PC-9 (cell line): ENCODE results near the gene KASH5. TPM values are rescaled to one million over a fixed set of nuclear protein-coding genes. Genes with fewer than 3 reads are reported as not detected.

Experiments used
- BruUV-seq: library from RNA; stranded (reverse); fragments of 400-500 nt; replicated peaks from 2 replicates; lab custom pipeline; 2021; lab: Mats Ljungman, UMichigan
- CTCF ChIA-PET: fragments of 300-600 bp; sonication (Branson Sonifier 250); formaldehyde crosslinking; loops from one replicate; lab custom pipeline; 2022; ENCODE audit warnings: antibody characterized with exemption; lab: Charles Lee
- POLR2A ChIA-PET: fragments of 300-600 bp; sonication (Branson Sonifier 250); formaldehyde crosslinking; loops from one replicate; lab custom pipeline; 2022; ENCODE audit warnings: antibody characterized with exemption; ENCODE audit not compliant: unreplicated experiment; lab: Charles Lee
- DNase-seq, 2 experiments: peaks; one replicate each; pipeline versions ENCODE4 v3.0.0 to v3.0.0-alpha.2; 2015 to 2022; ENCODE audit warnings: mixed read lengths in 1 of 2
- H2AFZ ChIP-seq: fragments of 200-600 bp; sonication (generic); 2 replicates; pipeline ENCODE4 v1.8.1; 2017; ENCODE audit warnings: antibody characterized with exemption
- H3F3A ChIP-seq: fragments of 200-600 bp; sonication (generic); 2 replicates; pipeline ENCODE4 v1.8.1; 2017; ENCODE audit warnings: antibody characterized with exemption, mild to moderate bottlenecking, low read depth; ENCODE audit not compliant: insufficient read depth
- H3K27ac ChIP-seq: fragments of 200-600 bp; sonication (generic); 2 replicates; pipeline ENCODE4 v1.6.1; 2016; ENCODE audit warnings: mixed run types
- H3K27me3 ChIP-seq: fragments of 200-600 bp; sonication (generic); 2 replicates; pipeline ENCODE4 v1.6.1; 2016; ENCODE audit warnings: low read depth, mixed run types; ENCODE audit not compliant: insufficient read depth
- H3K36me3 ChIP-seq: fragments of 200-600 bp; sonication (generic); 2 replicates; pipeline ENCODE4 v1.6.1; 2016; ENCODE audit warnings: low read depth, mixed run types
- H3K4me1 ChIP-seq: fragments of 200-600 bp; sonication (generic); replicated peaks from 2 replicates; pipeline ENCODE4 v1.6.1; 2016; ENCODE audit warnings: mixed run types; ENCODE audit not compliant: insufficient read depth
- H3K4me2 ChIP-seq: fragments of 200-600 bp; sonication (generic); 2 replicates; pipeline ENCODE4 v1.6.1; 2017; ENCODE audit warnings: mixed run types
- H3K4me3 ChIP-seq: fragments of 200-600 bp; sonication (generic); 2 replicates; pipeline ENCODE4 v1.6.1; 2016; ENCODE audit warnings: mixed run types
- H3K79me2 ChIP-seq: fragments of 200-600 bp; sonication (generic); 2 replicates; pipeline ENCODE4 v1.6.1; 2017; ENCODE audit warnings: low read depth, mixed run types
- H3K9me2 ChIP-seq: fragments of 200-600 bp; sonication (generic); 2 replicates; pipeline ENCODE4 v1.8.1; 2017; ENCODE audit warnings: mild to moderate bottlenecking; ENCODE audit not compliant: insufficient read depth
- H3K9me3 ChIP-seq: fragments of 200-600 bp; sonication (generic); 2 replicates; pipeline ENCODE4 v1.8.1; 2016; ENCODE audit warnings: low read depth; ENCODE audit not compliant: insufficient read depth
- H4K20me1 ChIP-seq: fragments of 200-600 bp; sonication (generic); 2 replicates; pipeline ENCODE4 v1.8.1; 2017; ENCODE audit not compliant: insufficient read depth
- EZH2 ChIP-seq: fragments of 200-600 bp; sonication (generic); IDR thresholded peaks from 2 replicates; pipeline ENCODE4 v1.8.0; 2017; ENCODE audit warnings: antibody characterized with exemption, low read depth
- intact Hi-C: fragments of 100-400 bp; cut with micrococcal nuclease; formaldehyde crosslinking; loops from one replicate; pipeline ENCODE4 v1.10.0; 2022; ENCODE audit not compliant: unreplicated experiment
- total RNA-seq: library from RNA; stranded (reverse); gene quantifications from 2 replicates; pipeline ENCODE4 v1.2.3, GENCODE V29; 2021
- TF ChIP-seq, protein P1 (sequence below): fragments of 200-600 bp; sonication (generic); conservative IDR thresholded peaks from 2 replicates; pipeline ENCODE4 v1.6.1; 2017; ENCODE audit warnings: mixed run types, antibody characterized with exemption, mild to moderate bottlenecking, moderate library complexity

KASH5 gene
- total RNA-seq, 1 experiment from 2014 or later: 0.39 TPM

DNA sequence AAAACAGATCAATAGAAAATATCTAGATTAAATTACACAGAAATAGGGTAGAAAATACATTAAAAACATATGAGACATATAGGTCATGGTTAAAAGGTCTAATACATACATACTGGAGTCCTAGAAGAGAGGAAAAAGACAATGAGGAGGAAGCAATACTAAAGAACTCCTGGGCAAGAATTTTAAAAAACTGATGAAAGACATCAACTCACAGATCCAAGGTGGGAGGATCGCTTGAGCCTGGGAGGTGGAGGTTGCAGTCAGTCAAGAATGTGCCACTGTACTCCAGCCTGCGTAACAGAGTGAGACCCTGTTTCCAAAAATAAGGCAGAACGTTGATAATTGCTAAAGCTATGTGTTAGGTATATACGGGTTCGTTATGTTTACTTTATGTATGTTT lies 5.4 kb upstream of the KASH5 start:
- TF ChIP-seq, protein P1, sequence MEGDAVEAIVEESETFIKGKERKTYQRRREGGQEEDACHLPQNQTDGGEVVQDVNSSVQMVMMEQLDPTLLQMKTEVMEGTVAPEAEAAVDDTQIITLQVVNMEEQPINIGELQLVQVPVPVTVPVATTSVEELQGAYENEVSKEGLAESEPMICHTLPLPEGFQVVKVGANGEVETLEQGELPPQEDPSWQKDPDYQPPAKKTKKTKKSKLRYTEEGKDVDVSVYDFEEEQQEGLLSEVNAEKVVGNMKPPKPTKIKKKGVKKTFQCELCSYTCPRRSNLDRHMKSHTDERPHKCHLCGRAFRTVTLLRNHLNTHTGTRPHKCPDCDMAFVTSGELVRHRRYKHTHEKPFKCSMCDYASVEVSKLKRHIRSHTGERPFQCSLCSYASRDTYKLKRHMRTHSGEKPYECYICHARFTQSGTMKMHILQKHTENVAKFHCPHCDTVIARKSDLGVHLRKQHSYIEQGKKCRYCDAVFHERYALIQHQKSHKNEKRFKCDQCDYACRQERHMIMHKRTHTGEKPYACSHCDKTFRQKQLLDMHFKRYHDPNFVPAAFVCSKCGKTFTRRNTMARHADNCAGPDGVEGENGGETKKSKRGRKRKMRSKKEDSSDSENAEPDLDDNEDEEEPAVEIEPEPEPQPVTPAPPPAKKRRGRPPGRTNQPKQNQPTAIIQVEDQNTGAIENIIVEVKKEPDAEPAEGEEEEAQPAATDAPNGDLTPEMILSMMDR: no peak
- TF ChIP-seq EZH2: no peak
- no peak overlapping the region for H2AFZ ChIP-seq

DNA sequence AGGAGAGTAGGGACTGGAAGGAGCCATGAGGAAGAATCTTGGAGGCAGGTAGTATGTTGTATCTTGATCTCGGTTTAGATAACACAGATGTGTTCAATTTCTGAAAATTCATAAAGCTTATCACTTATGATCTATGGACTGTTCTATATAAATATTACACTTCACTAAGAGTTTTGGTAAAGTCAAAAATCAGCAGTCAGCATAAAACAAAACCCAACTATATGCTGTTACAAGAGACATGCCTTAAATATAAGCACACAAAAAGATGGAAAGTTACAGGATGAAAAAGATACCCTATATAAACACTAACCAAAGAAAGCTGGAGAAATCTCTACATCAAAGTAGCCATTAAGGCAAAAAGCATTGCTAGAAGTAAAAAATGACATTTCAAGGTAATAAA lies 4.5 kb upstream of the KASH5 start:
- Histone ChIP-seq H3K36me3 (no peaks in the 10 kb centered on the region), H3K9me2 (no peaks in the 10 kb centered on the region), H3K79me2 (no peaks in the 10 kb centered on the region), H4K20me1 (no peaks in the 10 kb centered on the region), H3K4me3 (no peak overlapping the region), H3K27ac (no peak overlapping the region), H3K27me3 (peaks cover 6% of the 10 kb centered on the region; the same call in 1 of the 2 replicates), H2AFZ (no peak overlapping the region), H3K4me1 (no peaks in the 10 kb centered on the region), H3K4me2 (no peak overlapping the region), H3K9me3 (peaks cover 7% of the 10 kb centered on the region; the same call in 1 of the 2 replicates), H3F3A (peaks cover 4% of the 10 kb centered on the region; the same call in 1 of the 2 replicates)
- ChIA-PET CTCF (interaction anchor here (0.6 kb wide), 1 partner anchor 58 kb away, joined by 4 read pairs; no protein-coding TSS in a partner anchor), POLR2A (interaction anchor here (0.6 kb wide), 1 partner anchor 59 kb away, joined by 4 read pairs; no protein-coding TSS in a partner anchor)
- BruUV-seq: no TSS peak
- DNase-seq: no peak
- TF ChIP-seq, protein P1: no peak
- no peak for TF ChIP-seq EZH2
- intact Hi-C loops: no loop called here

More for the DNA sequence above, 5.4 kb upstream of the KASH5 start:
- Histone ChIP-seq H4K20me1 (no peaks in the 10 kb centered on the region), H3K27me3 (peaks cover 6% of the 10 kb centered on the region; the same call in 1 of the 2 replicates), H3F3A (peaks cover 4% of the 10 kb centered on the region; the same call in 1 of the 2 replicates), H3K4me3 (no peak overlapping the region), H3K79me2 (no peaks in the 10 kb centered on the region), H3K9me3 (peaks cover 7% of the 10 kb centered on the region; the same call in 1 of the 2 replicates), H3K4me1 (no peaks in the 10 kb centered on the region), H3K27ac (no peak overlapping the region), H3K36me3 (no peaks in the 10 kb centered on the region), H3K9me2 (no peaks in the 10 kb centered on the region), H3K4me2 (no peak overlapping the region)
- DNase-seq: no peak
- ChIA-PET CTCF (no interaction called here), POLR2A (no interaction called here)
- BruUV-seq: no TSS peak
- intact Hi-C loops: no loop called here

DNA sequence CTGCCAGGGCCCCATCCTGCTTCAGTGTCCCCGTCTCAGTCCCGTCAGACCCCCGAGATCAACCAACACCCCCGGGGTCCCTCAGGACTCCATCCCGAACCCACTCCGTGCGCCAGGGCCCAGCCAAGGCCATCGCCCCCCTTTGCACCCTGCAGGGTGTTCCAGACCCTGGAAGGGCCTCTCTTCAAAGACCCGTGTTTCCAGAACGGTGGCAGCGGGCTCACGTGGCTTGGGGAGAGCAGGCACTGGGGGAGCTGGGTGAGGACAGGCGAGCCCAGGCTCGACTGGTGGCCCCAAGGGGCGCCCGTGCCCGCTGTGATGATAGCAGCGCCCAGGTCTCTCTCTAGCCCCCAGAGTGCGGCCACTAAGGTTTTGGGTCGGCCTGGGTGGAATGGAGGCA lies 1.4 kb downstream of the KASH5 start:
- H3F3A ChIP-seq: peaks cover 8% of the 10 kb centered on the region; the same call in 1 of the 2 replicates
- no peak overlapping the region for H2AFZ ChIP-seq
- intact Hi-C loops: no loop called here
- H3K79me2 ChIP-seq: no peaks in the 10 kb centered on the region
- DNase-seq: no peak
- ChIA-PET POLR2A (no interaction called here), CTCF (interaction anchor here (0.6 kb wide), 1 partner anchor 87 kb away, joined by 5 read pairs; no protein-coding TSS in a partner anchor)
- H3K9me2 ChIP-seq: no peaks in the 10 kb centered on the region
- TF ChIP-seq, protein P1: no peak
- TF ChIP-seq EZH2: no peak
- no peaks in the 10 kb centered on the region for H3K9me3 ChIP-seq
- peaks cover 22% of the 10 kb centered on the region for H3K27me3 ChIP-seq
- H3K4me1 ChIP-seq: no peaks in the 10 kb centered on the region
- BruUV-seq: no TSS peak
- H3K27ac ChIP-seq: no peak overlapping the region
- no peak overlapping the region for H3K4me2 ChIP-seq
- H3K36me3 ChIP-seq: no peaks in the 10 kb centered on the region
- H4K20me1 ChIP-seq: no peaks in the 10 kb centered on the region
- H3K4me3 ChIP-seq: no peak overlapping the region
